Caco-2 (cell line): Measurements from ENCODE around the gene CBX1. TPM values are rescaled to one million over a fixed set of nuclear protein-coding genes. Genes with fewer than 3 reads are reported as not detected.
A peak's percentile ranks its signal among the peaks of the same experiment; 100 is the strongest.

Experiments used
- BruUV-seq: library from RNA; stranded (reverse); fragments of 400-500 nt; replicated peaks from 2 replicates; lab custom pipeline; 2021; lab: Mats Ljungman, UMichigan
- CTCF ChIA-PET: fragments of 300-600 bp; sonication (Branson Sonifier 250); formaldehyde crosslinking; loops from one replicate; lab custom pipeline; 2022; ENCODE audit warnings: antibody characterized with exemption; lab: Charles Lee
- POLR2A ChIA-PET: fragments of 300-600 bp; sonication (Branson Sonifier 250); formaldehyde crosslinking; loops from one replicate; lab custom pipeline; 2022; ENCODE audit warnings: antibody characterized with exemption; lab: Charles Lee
- DNase-seq, 2 experiments: peaks; one replicate each; pipeline versions ENCODE4 v3.0.0 to v3.0.0-alpha.2; 2020 to 2022
- H3K27me3 ChIP-seq: replicated peaks from 2 replicates; pipeline ENCODE4 v1.6.0; 2011; ENCODE audit warnings: low read length; ENCODE audit not compliant: control insufficient read depth, insufficient read depth
- H3K36me3 ChIP-seq: 2 replicates; pipeline ENCODE4 v1.5.1; 2011; ENCODE audit warnings: low read length; ENCODE audit not compliant: control insufficient read depth, insufficient read depth
- H3K4me1 ChIP-seq: fragments of 250-450 bp; sonication (Bioruptor Pico); 2 replicates; pipeline ENCODE4 v1.5.1; 2020; ENCODE audit warnings: mild to moderate bottlenecking
- H3K4me3 ChIP-seq: 2 replicates; pipeline ENCODE4 v1.5.1; 2011; ENCODE audit warnings: low read depth, mild to moderate bottlenecking, control low read depth, low read length
- H3K9me3 ChIP-seq: fragments of 250-450 bp; sonication (Bioruptor Pico); 2 replicates; pipeline ENCODE4 v1.5.1; 2020; ENCODE audit warnings: mild to moderate bottlenecking, moderate library complexity
- H3K27ac Mint-ChIP-seq: one replicate; pipeline ENCODE4 v1.8.0; 2022; ENCODE audit warnings: mixed read lengths; ENCODE audit not compliant: unreplicated experiment
- H3K27me3 Mint-ChIP-seq: one replicate; pipeline ENCODE4 v1.8.0; 2022; ENCODE audit warnings: mixed read lengths; ENCODE audit not compliant: insufficient read depth, unreplicated experiment
- H3K36me3 Mint-ChIP-seq: one replicate; pipeline ENCODE4 v1.8.0; 2022; ENCODE audit warnings: mild to moderate bottlenecking, mixed read lengths; ENCODE audit not compliant: insufficient read depth, unreplicated experiment
- H3K4me1 Mint-ChIP-seq: one replicate; pipeline ENCODE4 v1.8.0; 2022; ENCODE audit warnings: low read depth, mixed read lengths; ENCODE audit not compliant: unreplicated experiment
- H3K4me3 Mint-ChIP-seq: one replicate; pipeline ENCODE4 v1.8.0; 2022; ENCODE audit warnings: mild to moderate bottlenecking, moderate library complexity, mixed read lengths; ENCODE audit not compliant: unreplicated experiment
- H3K9me3 Mint-ChIP-seq: one replicate; pipeline ENCODE4 v1.8.0; 2022; ENCODE audit warnings: mixed read lengths; ENCODE audit not compliant: unreplicated experiment
- intact Hi-C: fragments of 100-400 bp; cut with micrococcal nuclease; formaldehyde crosslinking; loops from one replicate; pipeline ENCODE4 v1.10.0; 2022; ENCODE audit not compliant: unreplicated experiment
- total RNA-seq: library from RNA; stranded (reverse); gene quantifications from 2 replicates; pipeline ENCODE4 v1.2.3, GENCODE V29; 2022
- TF ChIP-seq, protein P1 (sequence below), 2 experiments: fragments of 200-600 bp in 1 of 2; IDR thresholded peaks; 1 replicate in 1 of 2; 2 replicates in 1 of 2; pipeline versions ENCODE4 v1.5.1 to v1.8.0; 2011 to 2022; ENCODE audit warnings: antibody characterized with exemption in 1 of 2, control low read depth in 1 of 2, inconsistent platforms in 1 of 2, low read depth in 1 of 2, low read length in 1 of 2, mild to moderate bottlenecking in 1 of 2, moderate library complexity in 1 of 2; ENCODE audit not compliant: insufficient read depth in 1 of 2, severe bottlenecking in 1 of 2, unreplicated experiment in 1 of 2

CBX1 gene
- total RNA-seq, 1 experiment from 2014 or later, result 213 TPM

DNA sequence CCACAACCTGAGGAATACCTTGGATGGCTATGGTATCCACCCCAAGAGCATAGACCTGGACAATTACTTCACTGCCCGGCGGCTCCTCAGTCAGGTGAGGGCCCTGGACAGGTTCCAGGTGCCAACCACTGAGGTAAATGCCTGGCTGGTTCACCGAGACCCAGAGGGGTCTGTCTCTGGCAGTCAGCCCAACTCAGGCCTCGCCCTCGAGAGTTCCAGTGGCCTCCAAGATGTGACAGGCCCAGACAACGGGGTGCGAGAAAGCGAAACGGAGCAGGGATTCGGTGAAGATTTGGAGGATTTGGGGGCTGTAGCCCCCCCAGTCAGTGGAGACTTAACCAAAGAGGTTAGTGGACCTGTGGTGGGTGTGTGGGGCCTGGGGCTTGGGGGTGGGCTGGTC is 50.0 kb downstream of the CBX1 start:
- ChIA-PET CTCF (interaction anchor here (5.8 kb wide), 1 partner anchor 25 kb away, joined by 143 read pairs; no protein-coding TSS in a partner anchor), POLR2A (no interaction called here)
- peak overlapping the region; percentile 20 for H3K27ac Mint-ChIP-seq
- no TSS peak for BruUV-seq
- no peak for DNase-seq
- H3K4me3 ChIP-seq, result no peak overlapping the region
- no peaks in the 10 kb centered on the region for H3K9me3 Mint-ChIP-seq
- H3K9me3 ChIP-seq, result no peaks in the 10 kb centered on the region
- H3K27me3 Mint-ChIP-seq, result no peaks in the 10 kb centered on the region
- intact Hi-C loops, result no loop called here
- H3K36me3 ChIP-seq, result peaks cover 25% of the 10 kb centered on the region
- H3K4me3 Mint-ChIP-seq, result no peak overlapping the region
- H3K27me3 ChIP-seq, result no peaks in the 10 kb centered on the region
- TF ChIP-seq, protein P1, sequence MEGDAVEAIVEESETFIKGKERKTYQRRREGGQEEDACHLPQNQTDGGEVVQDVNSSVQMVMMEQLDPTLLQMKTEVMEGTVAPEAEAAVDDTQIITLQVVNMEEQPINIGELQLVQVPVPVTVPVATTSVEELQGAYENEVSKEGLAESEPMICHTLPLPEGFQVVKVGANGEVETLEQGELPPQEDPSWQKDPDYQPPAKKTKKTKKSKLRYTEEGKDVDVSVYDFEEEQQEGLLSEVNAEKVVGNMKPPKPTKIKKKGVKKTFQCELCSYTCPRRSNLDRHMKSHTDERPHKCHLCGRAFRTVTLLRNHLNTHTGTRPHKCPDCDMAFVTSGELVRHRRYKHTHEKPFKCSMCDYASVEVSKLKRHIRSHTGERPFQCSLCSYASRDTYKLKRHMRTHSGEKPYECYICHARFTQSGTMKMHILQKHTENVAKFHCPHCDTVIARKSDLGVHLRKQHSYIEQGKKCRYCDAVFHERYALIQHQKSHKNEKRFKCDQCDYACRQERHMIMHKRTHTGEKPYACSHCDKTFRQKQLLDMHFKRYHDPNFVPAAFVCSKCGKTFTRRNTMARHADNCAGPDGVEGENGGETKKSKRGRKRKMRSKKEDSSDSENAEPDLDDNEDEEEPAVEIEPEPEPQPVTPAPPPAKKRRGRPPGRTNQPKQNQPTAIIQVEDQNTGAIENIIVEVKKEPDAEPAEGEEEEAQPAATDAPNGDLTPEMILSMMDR (IDR thresholded peaks at IDR 0.05; ENCODE audit: insufficient read depth in 1 of 2, low read depth in 1 of 2, low read length in 1 of 2, severe bottlenecking in 1 of 2, unreplicated experiment in 1 of 2), result no peak
- H3K36me3 Mint-ChIP-seq, result peaks cover 85% of the 10 kb centered on the region
- H3K4me1 ChIP-seq, result peaks cover 40% of the 10 kb centered on the region
- H3K4me1 Mint-ChIP-seq, result peaks cover 41% of the 10 kb centered on the region

DNA sequence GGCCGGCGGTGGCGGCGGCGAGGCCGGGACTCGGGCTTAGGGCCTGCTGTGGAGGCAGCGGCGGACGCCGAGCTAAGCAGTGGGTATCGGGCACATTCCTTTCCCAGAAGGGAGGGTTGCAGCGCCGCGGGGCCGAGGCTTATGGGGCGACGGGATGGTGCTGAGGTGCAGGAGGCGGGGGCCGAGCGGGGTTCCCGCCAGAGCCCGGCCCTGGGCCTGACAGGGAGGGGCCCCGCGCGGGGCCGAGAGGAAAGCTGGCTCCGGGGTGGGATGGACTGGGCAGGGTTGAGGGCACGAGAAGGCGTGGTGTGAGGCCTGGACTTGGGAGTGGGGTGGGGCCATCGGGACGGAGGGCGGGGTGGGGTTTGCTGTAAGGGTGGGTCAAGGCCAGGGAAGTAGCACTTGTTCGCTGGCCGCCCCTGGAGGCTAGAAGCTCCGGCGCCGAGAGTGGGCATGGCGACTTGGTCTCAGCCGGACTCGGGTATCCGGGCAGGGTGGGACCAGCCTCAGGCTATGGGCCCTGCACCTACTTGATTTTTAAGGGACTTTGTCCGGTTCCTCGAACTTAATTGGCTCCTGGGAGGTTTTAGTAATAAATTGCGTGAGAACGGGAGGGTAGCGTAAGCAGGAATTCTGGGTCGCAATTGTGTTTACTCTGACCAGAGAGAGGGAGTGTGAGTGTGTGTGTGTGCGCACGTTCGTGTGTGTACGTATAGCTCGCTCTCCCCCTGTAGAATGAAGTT is 52.7 kb downstream of the CBX1 start:
- DNase-seq, result peak; percentile 99 to 100
- H3K4me3 Mint-ChIP-seq, result peak overlapping the region; percentile 87
- H3K27ac Mint-ChIP-seq, result peak overlapping the region; percentile 100
- H3K36me3 ChIP-seq, result peaks cover 18% of the 10 kb centered on the region
- no peaks in the 10 kb centered on the region for H3K27me3 Mint-ChIP-seq
- no peaks in the 10 kb centered on the region for H3K27me3 ChIP-seq
- POLR2A ChIA-PET, result interaction anchor here (0.5 to 4.7 kb wide), 54 partner anchors 9 to 948 kb away, joined by 3 to 90 read pairs (median 4); partner anchors contain the start of genes ATP5MC1, CBX1, CDK5RAP3 and KPNB1
- TF ChIP-seq, protein P1 (IDR thresholded peaks at IDR 0.05; ENCODE audit: insufficient read depth in 1 of 2, low read depth in 1 of 2, low read length in 1 of 2, severe bottlenecking in 1 of 2, unreplicated experiment in 1 of 2), result peak in 1 of 2 experiments; percentile 20
- peaks cover 29% of the 10 kb centered on the region for H3K4me1 ChIP-seq
- CTCF ChIA-PET, result interaction anchor here (0.6 to 5.8 kb wide), 37 partner anchors 10 to 1463 kb away, joined by 3 to 143 read pairs (median 6); partner anchors contain the start of genes CBX1, CDK5RAP3, COPZ2 and LRRC46
- peaks cover 65% of the 10 kb centered on the region for H3K36me3 Mint-ChIP-seq
- H3K4me1 Mint-ChIP-seq, result peaks cover 33% of the 10 kb centered on the region
- no TSS peak for BruUV-seq
- peak overlapping the region; percentile 72 for H3K4me3 ChIP-seq
- H3K9me3 Mint-ChIP-seq, result no peaks in the 10 kb centered on the region
- intact Hi-C loops, result loop anchor here (1.0 to 5.0 kb wide), 9 partner anchors 11 to 1314 kb away; partner anchors contain the start of genes CBX1, CDK5RAP3, COPZ2 and PNPO
- H3K9me3 ChIP-seq, result no peaks in the 10 kb centered on the region

DNA sequence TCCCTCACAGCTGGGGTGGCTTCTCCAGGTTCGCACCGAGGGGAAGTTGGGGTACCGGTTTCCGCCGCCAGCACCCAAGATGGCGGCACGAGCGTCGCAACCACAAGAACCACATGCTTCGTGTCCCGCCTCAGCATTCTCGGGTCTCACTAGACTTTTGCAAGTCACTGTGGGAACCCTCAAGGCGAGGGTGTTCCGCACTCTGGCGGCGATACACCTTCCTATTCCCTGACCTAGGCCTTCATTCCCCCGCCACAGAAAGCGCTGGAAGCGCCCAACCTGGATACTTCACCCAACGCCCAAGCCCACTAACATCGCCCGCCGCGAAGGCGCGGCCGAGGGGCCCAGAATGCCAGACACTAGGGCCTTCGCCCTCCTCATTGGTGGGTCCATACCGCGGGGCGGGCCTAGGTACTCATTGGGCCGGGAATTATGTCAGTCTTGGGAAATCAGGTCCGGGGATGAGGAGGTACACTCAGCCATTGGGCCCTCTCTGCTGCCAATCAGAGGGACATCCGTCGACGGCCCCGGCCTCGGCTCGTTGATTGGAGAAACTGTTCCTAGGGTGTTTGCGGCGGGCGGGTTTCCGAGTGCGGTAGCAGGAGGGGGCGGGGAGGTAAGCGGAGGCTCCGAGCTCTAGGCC is 53.4 kb downstream of the CBX1 start, which contains the start of gene NFE2L1:
NFE2L1 (plus strand) TSS at position 619 of the 643 bp plus-strand sequence. CDS start 2,760 bp downstream, outside the sequence.
- Mint-ChIP-seq H3K4me3 (peak within 1 kb of the TSS; percentile 87), H3K27me3 (no peaks in the 10 kb centered on the region), H3K9me3 (no peaks in the 10 kb centered on the region), H3K36me3 (peaks cover 65% of the 10 kb centered on the region), H3K27ac (peak within 1 kb of the TSS; percentile 100), H3K4me1 (peaks cover 30% of the 10 kb centered on the region)
- ChIA-PET POLR2A (interaction anchor here (0.6 to 4.7 kb wide), 40 partner anchors 9 to 844 kb away, joined by 3 to 90 read pairs (median 4); partner anchors contain the start of genes ATP5MC1, CBX1, CDK5RAP3 and LRRC46), CTCF (interaction anchor here (0.6 to 5.8 kb wide), 30 partner anchors 11 to 743 kb away, joined by 3 to 143 read pairs (median 7); partner anchors contain the start of genes CBX1, CDK5RAP3, COPZ2 and LRRC46)
- no peaks in the 10 kb centered on the region for H3K27me3 ChIP-seq
- peak; percentile 100 for DNase-seq
- no peaks in the 10 kb centered on the region for H3K9me3 ChIP-seq
- intact Hi-C loops, result loop anchor here (1.0 to 5.0 kb wide), 9 partner anchors 11 to 1314 kb away; partner anchors contain the start of genes CBX1, CDK5RAP3, COPZ2 and PNPO
- TF ChIP-seq, protein P1 (IDR thresholded peaks at IDR 0.05; ENCODE audit: insufficient read depth in 1 of 2, low read depth in 1 of 2, low read length in 1 of 2, severe bottlenecking in 1 of 2, unreplicated experiment in 1 of 2), result no peak
- BruUV-seq, result no TSS peak
- peaks cover 16% of the 10 kb centered on the region for H3K36me3 ChIP-seq
- H3K4me1 ChIP-seq, result peaks cover 22% of the 10 kb centered on the region
- peak within 1 kb of the TSS; percentile 84 for H3K4me3 ChIP-seq
